K562 treated with DMSO at 1 percent for 4 hours (cell line): ENCODE results near the gene CARD19. TPM values are rescaled to one million over a fixed set of nuclear protein-coding genes. Genes with fewer than 3 reads are reported as not detected.

ENCODE experiments used
- total RNA-seq: library from RNA; unstranded; fragments of 300-600 nt; gene quantifications from 2 replicates; pipeline ENCODE4 v1.2.3, GENCODE V29; 2022; ENCODE audit not compliant: insufficient read depth

Gene CARD19, protein sequence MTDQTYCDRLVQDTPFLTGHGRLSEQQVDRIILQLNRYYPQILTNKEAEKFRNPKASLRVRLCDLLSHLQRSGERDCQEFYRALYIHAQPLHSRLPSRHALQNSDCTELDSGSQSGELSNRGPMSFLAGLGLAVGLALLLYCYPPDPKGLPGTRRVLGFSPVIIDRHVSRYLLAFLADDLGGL
- 37.8 and 47.9 TPM in 2 replicates for total RNA-seq

DNA sequence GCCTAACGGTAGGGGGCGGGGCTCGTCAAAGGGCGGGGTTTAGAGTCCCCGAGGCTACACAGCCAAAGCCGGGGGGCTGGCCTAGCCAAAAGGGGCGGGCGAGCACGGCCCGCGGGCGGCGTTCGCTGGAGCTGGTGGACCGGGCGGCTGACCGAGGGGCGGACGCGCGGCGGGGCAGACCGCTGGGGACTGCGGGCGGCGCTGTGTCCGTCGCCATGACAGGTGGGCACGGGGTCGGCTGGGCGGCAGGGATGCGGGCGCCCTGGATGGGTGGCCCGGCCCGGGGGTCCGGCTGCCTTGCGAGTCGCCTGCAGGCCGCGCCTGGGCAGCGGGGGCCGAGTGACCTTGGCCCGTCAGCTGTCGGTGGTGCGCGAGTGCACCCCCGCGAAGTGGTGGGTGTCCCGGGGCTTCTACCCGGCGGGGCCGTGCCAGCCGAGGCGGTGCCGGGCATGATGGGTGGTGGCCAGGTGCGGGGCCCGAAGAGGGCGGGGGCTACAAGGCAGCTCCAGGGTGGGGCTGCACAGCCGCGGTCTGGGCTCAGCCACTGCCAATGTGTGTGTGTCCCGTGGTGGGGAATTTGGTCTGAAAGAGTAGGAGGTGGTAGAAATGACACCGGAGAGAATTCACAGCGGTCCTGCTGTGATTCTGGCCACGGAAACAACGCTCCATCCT, at the start of gene CARD19:
CARD19 (plus strand) TSS at position 87 of the 672 bp plus-strand sequence; CDS start at position 216, 129 bp downstream.

DNA sequence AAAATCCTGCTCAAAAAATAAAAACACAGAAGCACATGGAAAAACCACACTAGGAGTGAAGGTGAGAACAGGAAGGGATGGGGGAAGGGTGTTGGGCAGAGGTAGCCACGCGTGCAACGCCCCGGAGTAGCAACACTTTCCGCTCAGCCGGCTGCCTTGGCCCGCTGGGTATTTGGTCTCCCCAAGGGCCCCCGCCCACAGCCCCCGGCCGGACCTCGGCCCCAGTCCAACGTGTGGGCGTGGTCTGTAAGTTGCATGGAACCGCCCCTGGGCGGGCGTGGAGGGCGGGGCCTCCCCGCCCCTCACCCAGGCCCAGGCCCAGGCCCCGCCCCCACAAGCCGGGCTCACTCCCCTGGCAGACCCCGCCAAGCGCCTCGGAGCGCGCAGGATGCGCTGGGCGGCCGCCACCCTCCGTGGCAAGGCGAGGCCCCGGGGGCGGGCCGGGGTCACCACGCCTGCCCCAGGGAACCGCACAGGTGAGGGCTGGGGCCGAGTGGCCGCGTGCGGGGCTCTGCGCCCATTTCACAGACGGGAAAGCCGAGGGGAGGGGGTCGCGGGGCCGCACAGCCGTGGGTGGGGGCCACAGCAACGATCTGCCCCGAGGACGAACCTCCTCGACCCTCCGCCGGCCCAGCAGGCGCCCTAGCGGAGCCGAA, 37.5 kb upstream of the CARD19 start, which contains the start of gene SUSD3:
SUSD3 (plus strand) TSS at position 347 of the 656 bp plus-strand sequence; CDS start at position 389, 42 bp downstream.

DNA sequence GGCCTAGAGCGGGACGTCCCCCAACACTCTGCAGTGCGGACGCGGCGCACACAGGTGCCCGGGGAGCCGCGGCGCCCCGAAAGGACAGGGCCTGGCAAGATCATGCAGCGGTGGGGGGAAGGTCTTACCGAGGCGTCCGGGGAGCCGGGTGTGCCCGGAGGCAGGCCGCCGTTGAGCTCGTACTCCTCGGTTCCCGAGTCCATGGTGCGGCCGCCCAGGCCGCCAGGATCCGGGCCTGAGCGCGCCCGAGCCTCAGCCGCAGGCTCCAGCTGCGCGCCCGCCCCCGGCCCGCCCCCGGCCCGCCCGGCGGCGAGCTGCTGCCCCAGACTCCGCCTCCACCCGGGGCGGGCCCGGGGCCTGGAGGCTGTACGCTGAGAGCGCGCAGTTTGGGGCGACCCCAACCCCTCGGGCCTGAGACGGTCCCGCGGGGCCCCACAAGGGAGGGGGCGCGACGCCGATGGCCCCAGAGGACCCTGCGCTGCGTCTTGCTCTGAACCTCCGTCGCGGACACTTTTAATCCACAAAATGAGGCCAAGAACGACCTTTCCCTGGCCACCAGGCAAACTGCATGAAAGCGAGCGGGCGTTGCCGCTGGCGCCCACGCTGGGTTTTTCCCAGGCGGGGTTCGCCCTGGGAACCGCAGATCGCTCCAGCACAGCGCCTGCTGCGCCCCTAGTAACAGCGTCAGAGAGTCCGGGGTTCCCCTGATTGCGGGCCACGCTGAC, 38.2 kb downstream of the CARD19 start, which contains the start of gene NINJ1:
NINJ1 (minus strand) TSS at position 237 of the 725 bp plus-strand sequence; CDS start at position 203, 34 bp downstream.

Other genes with a start within 250 kb of the CARD19 start
- 0.49 and 0.54 TPM in 2 replicates for gene ZNF484, start 218.2 kb upstream of the CARD19 start, total RNA-seq
- gene FGD3, start 148.7 kb upstream of the CARD19 start, total RNA-seq: 0.19 and 0.25 TPM in 2 replicates
- 27.8 and 32.1 TPM in 2 replicates for gene SUSD3, start 37.5 kb upstream of the CARD19 start, total RNA-seq
- 29.0 and 33.6 TPM in 2 replicates for gene NINJ1, start 38.0 kb downstream of the CARD19 start, total RNA-seq
- 0.48 and 0.54 TPM in 2 replicates for gene WNK2, start 87.9 kb downstream of the CARD19 start, total RNA-seq